ENCODE results near the gene MBTPS1. TPM values are rescaled to one million over a fixed set of nuclear protein-coding genes. Genes with fewer than 3 reads are reported as not detected.
A peak's percentile ranks its signal among the peaks of the same experiment; 100 is the strongest.
"Not testable (repeated sequence)": the region's sequence is repeated elsewhere in the genome, so short reads cannot be mapped to it uniquely, and the experiment has no call there.

The MBTPS1 gene
- total RNA-seq, 1 experiment from 2014 or later, result 63.6 TPM

GRCh38 chr16:84120023-84120422 is 3.3 kb upstream of the MBTPS1 start:
- H3K9me3 Mint-ChIP-seq (ENCODE audit: unreplicated experiment), result no peaks in the 10 kb centered on the region
- no TSS peak for BruUV-seq (replicated peaks)

DNA sequence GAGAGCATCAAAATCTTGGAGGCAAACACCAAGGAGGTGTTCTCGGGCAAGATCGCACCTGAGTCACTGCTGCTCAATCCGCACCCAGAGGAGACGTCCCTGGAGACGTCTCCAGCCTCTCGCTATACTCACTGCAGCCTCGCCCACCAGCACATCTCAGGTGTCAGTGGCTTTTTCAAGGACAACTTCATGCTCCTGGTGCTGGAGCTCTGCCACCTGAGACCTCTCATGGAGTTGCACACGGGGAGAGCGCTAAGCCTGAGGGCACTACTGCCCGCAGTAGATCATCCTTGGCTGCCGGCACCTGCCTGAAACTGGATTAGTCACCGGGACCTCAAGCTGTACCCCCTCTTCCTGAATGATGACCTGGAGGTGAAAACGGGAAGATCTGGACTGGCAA is 2.6 kb upstream of the MBTPS1 start:
- Mint-ChIP-seq H3K4me1 (ENCODE audit: insufficient read depth, unreplicated experiment) (no peaks in the 10 kb centered on the region), H3K4me3 (ENCODE audit: unreplicated experiment) (no peak overlapping the region), H3K36me3 (ENCODE audit: insufficient read depth, unreplicated experiment) (peaks cover 23% of the 10 kb centered on the region), H3K9me3 (ENCODE audit: unreplicated experiment) (no peaks in the 10 kb centered on the region), H3K27me3 (ENCODE audit: insufficient read depth, unreplicated experiment) (no peaks in the 10 kb centered on the region), H3K27ac (ENCODE audit: low read depth, unreplicated experiment) (no peak overlapping the region)
- intact Hi-C loops (cut with micrococcal nuclease), result loop anchor here (5.0 kb wide), 1 partner anchor 58 kb away; no protein-coding TSS in a partner anchor
- peak; percentile 44 for DNase-seq (ENCODE audit: unreplicated experiment)
- BruUV-seq (replicated peaks), result no TSS peak
- CTCF ChIA-PET, result interaction anchor here (0.6 to 1.3 kb wide), 5 partner anchors 32 to 108 kb away, joined by 3 to 4 read pairs (median 3); no protein-coding TSS in a partner anchor
- no peak for TF ChIP-seq CTCF (IDR thresholded peaks at IDR 0.05; ENCODE audit: unreplicated experiment)
- POLR2A ChIA-PET, result interaction anchor here (0.5 to 4.5 kb wide), 5 partner anchors 58 to 385 kb away, joined by 3 to 37 read pairs (median 3); partner anchors contain the start of gene TAF1C

More at GRCh38 chr16:84120023-84120422, 3.3 kb upstream of the MBTPS1 start:
- Mint-ChIP-seq H3K27me3 (ENCODE audit: insufficient read depth, unreplicated experiment) (no peaks in the 10 kb centered on the region), H3K4me1 (ENCODE audit: insufficient read depth, unreplicated experiment) (no peaks in the 10 kb centered on the region), H3K27ac (ENCODE audit: low read depth, unreplicated experiment) (no peak overlapping the region), H3K4me3 (ENCODE audit: unreplicated experiment) (no peak overlapping the region), H3K36me3 (ENCODE audit: insufficient read depth, unreplicated experiment) (peaks cover 25% of the 10 kb centered on the region)
- intact Hi-C loops (cut with micrococcal nuclease), result no loop called here
- TF ChIP-seq CTCF (IDR thresholded peaks at IDR 0.05; ENCODE audit: unreplicated experiment), result no peak
- no peak for DNase-seq (ENCODE audit: unreplicated experiment)
- CTCF ChIA-PET, result interaction anchor here (0.9 to 1.3 kb wide), 5 partner anchors 15 to 67 kb away, joined by 3 to 4 read pairs (median 3); no protein-coding TSS in a partner anchor
- POLR2A ChIA-PET, result interaction anchor here (0.7 to 4.5 kb wide), 2 partner anchors 58 to 67 kb away, joined by 3 to 37 read pairs; partner anchors contain the start of gene TAF1C

DNA sequence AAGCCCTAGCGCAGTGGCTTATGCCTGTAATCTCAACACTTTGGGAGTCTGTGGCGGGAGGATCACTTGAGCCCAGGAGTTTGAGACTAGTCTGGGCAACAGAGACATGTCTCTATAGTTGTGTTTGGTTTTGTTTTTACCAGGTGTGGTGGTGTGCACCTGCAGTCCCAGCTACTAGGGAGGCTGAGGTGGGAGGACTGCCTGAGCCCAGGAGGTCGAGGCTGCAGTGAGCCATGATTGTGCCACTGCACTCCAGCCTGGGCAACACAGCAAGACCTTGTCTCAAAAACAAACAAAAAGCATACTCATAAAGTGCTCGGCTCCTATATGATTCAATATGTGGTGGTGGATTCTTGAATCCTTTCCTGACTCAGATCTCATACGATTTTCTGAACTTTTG is 1.6 kb upstream of the MBTPS1 start:
- not testable (repeated sequence) for H3K4me1 Mint-ChIP-seq (ENCODE audit: insufficient read depth, unreplicated experiment); H3K27me3 Mint-ChIP-seq (ENCODE audit: insufficient read depth, unreplicated experiment); H3K9me3 Mint-ChIP-seq (ENCODE audit: unreplicated experiment); H3K27ac Mint-ChIP-seq (ENCODE audit: low read depth, unreplicated experiment); BruUV-seq (replicated peaks); DNase-seq (ENCODE audit: unreplicated experiment)
- Mint-ChIP-seq H3K4me3 (ENCODE audit: unreplicated experiment) (peak overlapping the region; percentile 89), H3K36me3 (ENCODE audit: insufficient read depth, unreplicated experiment) (peaks cover 17% of the 10 kb centered on the region)
- CTCF ChIA-PET, result interaction anchor here (0.6 to 3.9 kb wide), 6 partner anchors 14 to 71 kb away, joined by 3 to 20 read pairs (median 6); no protein-coding TSS in a partner anchor
- intact Hi-C loops (cut with micrococcal nuclease), result loop anchor here (5.0 kb wide), 1 partner anchor 59 kb away; no protein-coding TSS in a partner anchor
- POLR2A ChIA-PET, result interaction anchor here (0.6 to 5.6 kb wide), 7 partner anchors 15 to 165 kb away, joined by 3 to 120 read pairs (median 24); partner anchors contain the start of genes DNAAF1, HSDL1, OSGIN1 and TAF1C

- POLR2A ChIA-PET, result interaction anchor here (0.7 to 5.6 kb wide), 22 partner anchors 14 to 386 kb away, joined by 3 to 120 read pairs (median 8); partner anchors contain the start of genes DNAAF1, HSDL1, OSGIN1 and TAF1C
- BruUV-seq (replicated peaks), result no TSS peak
Measured at GRCh38 chr16:84117494-84117843, 727 bp upstream of the MBTPS1 start.

More at GRCh38 chr16:84117494-84117843, 727 bp upstream of the MBTPS1 start:
- H3K4me3 Mint-ChIP-seq (ENCODE audit: unreplicated experiment), result peak overlapping the region; percentile 89
- no peaks in the 10 kb centered on the region for H3K27me3 Mint-ChIP-seq (ENCODE audit: insufficient read depth, unreplicated experiment)
- peak overlapping the region; percentile 63 for H3K27ac Mint-ChIP-seq (ENCODE audit: low read depth, unreplicated experiment)
- CTCF ChIA-PET, result interaction anchor here (0.6 to 3.9 kb wide), 9 partner anchors 10 to 71 kb away, joined by 3 to 20 read pairs (median 7); partner anchors contain the start of gene TAF1C
- H3K36me3 Mint-ChIP-seq (ENCODE audit: insufficient read depth, unreplicated experiment), result peaks cover 13% of the 10 kb centered on the region
- TF ChIP-seq CTCF (IDR thresholded peaks at IDR 0.05; ENCODE audit: unreplicated experiment), result no peak
- DNase-seq (ENCODE audit: unreplicated experiment), result no peak
- no peaks in the 10 kb centered on the region for H3K9me3 Mint-ChIP-seq (ENCODE audit: unreplicated experiment)
- intact Hi-C loops (cut with micrococcal nuclease), result loop anchor here (5.0 kb wide), 1 partner anchor 60 kb away; no protein-coding TSS in a partner anchor
- H3K4me1 Mint-ChIP-seq (ENCODE audit: insufficient read depth, unreplicated experiment), result no peaks in the 10 kb centered on the region
